K562 (cell line): ENCODE results near the gene SRP54. TPM values are rescaled to one million over a fixed set of nuclear protein-coding genes. Genes with fewer than 3 reads are reported as not detected.
A peak's percentile ranks its signal among the peaks of the same experiment; 100 is the strongest.

Experiments used
- ARNT ChIP-seq, 2 experiments: fragments of 450-650 bp; IDR thresholded peaks; 2 replicates each; pipeline ENCODE4 v1.6.1; 2016; ENCODE audit warnings: mild to moderate bottlenecking in 1 of 2
- BMI1 ChIP-seq: fragments of 150-350 bp; IDR thresholded peaks from 2 replicates; pipeline ENCODE4 v1.6.1; 2014; ENCODE audit warnings: low read length
- CAMTA2 ChIP-seq: fragments of 250-450 bp; sonication (Bioruptor Pico); conservative IDR thresholded peaks from 2 replicates; pipeline ENCODE4 v1.5.1; 2022
- CBFB ChIP-seq: sonication (generic); formaldehyde crosslinking; IDR thresholded peaks from 2 replicates; pipeline ENCODE4 v1.4.0; 2020; ENCODE audit warnings: mild to moderate bottlenecking, missing genetic modification reagents
- CBX8 ChIP-seq: fragments of 200-600 bp; sonication (generic); IDR thresholded peaks from 2 replicates; pipeline ENCODE4 v1.6.1; 2012; ENCODE audit warnings: borderline replicate concordance, mixed run types, low read depth, mild to moderate bottlenecking, moderate library complexity, mixed read lengths, low read length, control low read depth, inconsistent platforms; ENCODE audit not compliant: poor library complexity, severe bottlenecking; ENCODE audit errors: extremely low read depth
- DEAF1 ChIP-seq: fragments of 450-650 bp; formaldehyde crosslinking; IDR thresholded peaks from 2 replicates; pipeline ENCODE4 v1.4.0; 2020; ENCODE audit warnings: mild to moderate bottlenecking, moderate library complexity
- DNMT1 ChIP-seq: fragments of 450-650 bp; IDR thresholded peaks from 2 replicates; pipeline ENCODE4 v1.6.1; 2016; ENCODE audit warnings: antibody characterized with exemption, mild to moderate bottlenecking
- ETS2 ChIP-seq: IDR thresholded peaks from 2 replicates; pipeline ENCODE4 v1.6.1; 2016; ENCODE audit warnings: borderline replicate concordance, missing genetic modification characterization, mild to moderate bottlenecking, moderate library complexity, missing compliant biosample characterization; ENCODE audit not compliant: poor library complexity, severe bottlenecking
- ETV5 ChIP-seq: sonication (generic); formaldehyde crosslinking; IDR thresholded peaks from 2 replicates; pipeline ENCODE4 v1.4.0; 2020; ENCODE audit warnings: low read depth, mild to moderate bottlenecking, missing genetic modification reagents
- HES1 ChIP-seq: fragments of 450-650 bp; IDR thresholded peaks from 2 replicates; pipeline ENCODE4 v1.6.1; 2016; ENCODE audit warnings: low read depth, mild to moderate bottlenecking, moderate library complexity
- KDM1A ChIP-seq, 2 experiments: fragments of 450-650 bp; IDR thresholded peaks; 2 replicates each; pipeline ENCODE4 v1.6.1; 2016; ENCODE audit warnings: mild to moderate bottlenecking in 2 of 2
- MTA1 ChIP-seq: fragments of 450-650 bp; IDR thresholded peaks from 2 replicates; pipeline ENCODE4 v1.6.1; 2017; ENCODE audit warnings: borderline replicate concordance
- MXD1 ChIP-seq: fragments of 250-450 bp; sonication (Bioruptor Pico); IDR thresholded peaks from 2 replicates; pipeline ENCODE4 v1.8.0; 2021; ENCODE audit warnings: borderline replicate concordance, mild to moderate bottlenecking, moderate library complexity; ENCODE audit not compliant: poor library complexity, severe bottlenecking
- MYBL2 ChIP-seq, 2 experiments: fragments of 450-650 bp in 1 of 2; sonication (generic) in 1 of 2; formaldehyde crosslinking in 1 of 2; IDR thresholded peaks; 2 replicates each; pipeline versions ENCODE4 v1.6.1 to v1.8.1; 2017 to 2022; ENCODE audit warnings: borderline replicate concordance in 1 of 2, inconsistent platforms in 1 of 2, low read depth in 1 of 2, mild to moderate bottlenecking in 1 of 2, missing genetic modification reagents in 1 of 2, moderate library complexity in 1 of 2
- PPARD ChIP-seq: fragments of 250-450 bp; sonication (Bioruptor Pico); IDR thresholded peaks from 2 replicates; pipeline ENCODE4 v1.8.0; 2022; ENCODE audit warnings: inconsistent platforms, mild to moderate bottlenecking, moderate library complexity
- PYGO2 ChIP-seq: fragments of 450-650 bp; IDR thresholded peaks from 2 replicates; pipeline ENCODE4 v1.6.1; 2016; ENCODE audit warnings: mild to moderate bottlenecking, missing genetic modification characterization, moderate library complexity, missing compliant biosample characterization
- RUNX1 ChIP-seq: sonication (generic); IDR thresholded peaks from 2 replicates; pipeline ENCODE4 v1.6.1; 2016; ENCODE audit warnings: antibody characterized with exemption, low read depth
- SMARCA4 ChIP-seq: fragments of 450-650 bp; IDR thresholded peaks from 2 replicates; pipeline ENCODE4 v1.6.1; 2016
- SNRNP70 ChIP-seq: fragments of 200-400 bp; formaldehyde crosslinking; optimal IDR thresholded peaks from 2 replicates; pipeline ENCODE3; 2017; ENCODE audit warnings: low read depth, low read length
- THRA ChIP-seq: fragments of 450-650 bp; IDR thresholded peaks from 2 replicates; pipeline ENCODE4 v1.6.1; 2017; ENCODE audit warnings: mild to moderate bottlenecking, moderate library complexity
- ZFP30 ChIP-seq: fragments of 250-450 bp; sonication (Bioruptor Pico); IDR thresholded peaks from 2 replicates; pipeline ENCODE4 v1.8.0; 2022; ENCODE audit warnings: moderate library complexity, mild to moderate bottlenecking, inconsistent platforms, borderline replicate concordance
- ZNF12 ChIP-seq: sonication (generic); formaldehyde crosslinking; IDR thresholded peaks from 2 replicates; pipeline ENCODE4 v1.4.0; 2020; ENCODE audit warnings: mild to moderate bottlenecking, missing genetic modification reagents
- ZNF143 ChIP-seq: sonication (generic); formaldehyde crosslinking; IDR thresholded peaks from 2 replicates; pipeline ENCODE4 v1.9.0; 2022; ENCODE audit warnings: mild to moderate bottlenecking, missing genetic modification reagents
- ZNF239 ChIP-seq: fragments of 250-450 bp; sonication (Bioruptor Pico); IDR thresholded peaks from 2 replicates; pipeline ENCODE4 v1.4.0; 2020; ENCODE audit warnings: mild to moderate bottlenecking
- ZNF324 ChIP-seq: fragments of 250-450 bp; sonication (Bioruptor Pico); IDR thresholded peaks from 2 replicates; pipeline ENCODE4 v1.4.0; 2020; ENCODE audit warnings: mild to moderate bottlenecking
- polyA plus RNA-seq, 8 experiments: library from polyadenylated mRNA; depleted of rRNA in 4 of 8; stranded (reverse) in 5 of 8; unstranded in 3 of 8; fragments of >200 nt; fragmentation: Nextera tagmentation in 2 of 8; fragmentation: Illumina TruSeq in 1 of 8; extraction: Ambion mirVana in 2 of 8; extraction: Trizol in 1 of 8; gene quantifications; 2 replicates each; pipeline versions ENCODE4 v1.2.1 to v1.2.3, GENCODE V29; 2011 to 2014; ENCODE audit warnings: inconsistent platforms in 1 of 8, missing spikeins in 1 of 8
- total RNA-seq, 7 experiments: library from RNA; depleted of rRNA in 6 of 7; stranded (reverse); fragments of >200 nt in 6 of 7; fragmentation: Illumina TruSeq in 2 of 7; extraction: Trizol in 2 of 7; gene quantifications; 2 replicates each; pipeline versions ENCODE4 v1.2.1 to v1.2.3, GENCODE V29; 2011 to 2021; ENCODE audit warnings: low replicate concordance in 1 of 7

Gene SRP54
- total and polyA plus RNA-seq, 9 of the 15 experiments (the other 6 are each of a cell fraction or from before 2014, with no cell fraction given) = 28.6 to 69.8 (median 51.7) TPM

- TF ChIP-seq CBX8 (no peak), ETS2 (tag) (no peak), ZNF239 (CRISPR knock-in tag) (no peak), ZNF12 (CRISPR knock-in tag) (no peak), DEAF1 (no peak), DNMT1 (no peak), HES1 (no peak), MTA1 (no peak), MXD1 (CRISPR knock-in tag) (peak; percentile 25), CAMTA2 (CRISPR knock-in tag) (no peak), ARNT (IDR thresholded peaks at IDR 0.05) (0 out of 4 replicates have a peak, but pooled peaks of 1 of the 2 experiments have one; percentile 66), THRA (no peak), PPARD (CRISPR knock-in tag) (no peak), RUNX1 (no peak), KDM1A (IDR thresholded peaks at IDR 0.05) (no peak), ETV5 (CRISPR knock-in tag) (0 out of 2 replicates have a peak, but pooled peaks have one; percentile 23), BMI1 (no peak), ZNF143 (no peak), PYGO2 (tag) (no peak), ZNF324 (CRISPR knock-in tag) (no peak), MYBL2 (IDR thresholded peaks at IDR 0.05; ENCODE audit: low read depth) (no peak), MYBL2 (CRISPR knock-in tag; IDR thresholded peaks at IDR 0.05; ENCODE audit: borderline replicate concordance) (no peak), SNRNP70 (no peak), CBFB (CRISPR knock-in tag) (no peak), ZFP30 (no peak), SMARCA4 (0 out of 2 replicates have a peak, but pooled peaks have one; percentile 49)
Measured at GRCh38 chr14:34982421-34983147, at the start of gene SRP54 (continued).
